Measurements from ENCODE around the gene C3orf33. TPM values are rescaled to one million over a fixed set of nuclear protein-coding genes. Genes with fewer than 3 reads are reported as not detected.

Gene C3orf33
- total and polyA plus RNA-seq, 9 of the 15 experiments (the other 6 are each of a cell fraction or from before 2014, with no cell fraction given): 4.1 to 10.2 (median 6.0) TPM

- TF ChIP-seq ZNF280A (IDR thresholded peaks at IDR 0.05; ENCODE audit: low read depth, partially characterized antibody) (no peak), EWSR1 (IDR thresholded peaks at IDR 0.05; ENCODE audit: borderline replicate concordance, low read depth, partially characterized antibody) (no peak), NCOA1 (IDR thresholded peaks at IDR 0.05; ENCODE audit: low read depth) (peak; percentile 99), ZBTB1 (CRISPR knock-in tag; IDR thresholded peaks at IDR 0.05; ENCODE audit: borderline replicate concordance, low read depth) (peak; percentile 60; the same call in 1 of the 2 replicates), ZNF277 (CRISPR knock-in tag; IDR thresholded peaks at IDR 0.05; ENCODE audit: borderline replicate concordance) (no peak), RFX5 (IDR thresholded peaks at IDR 0.05; ENCODE audit: low read depth, low read length) (no peak; the same call in 1 of the 2 replicates), MTA2 (IDR thresholded peaks at IDR 0.05; ENCODE audit: low read depth) (no peak), HMG20A (CRISPR knock-in tag; conservative IDR thresholded peaks at IDR 0.05) (no peak), IRF2 (CRISPR knock-in tag; IDR thresholded peaks at IDR 0.05) (no peak), CCNT2 (IDR thresholded peaks at IDR 0.05; ENCODE audit: borderline replicate concordance, extremely low read depth, insufficient read length, low read depth, low read length) (peak; percentile 93), USF2 (CRISPR knock-in tag; IDR thresholded peaks at IDR 0.05) (peak; percentile 98), ZNF830 (CRISPR knock-in tag; IDR thresholded peaks at IDR 0.05) (no peak), SMC3 (conservative IDR thresholded peaks at IDR 0.05; ENCODE audit: insufficient read depth, low read depth, low read length) (no peak), BCOR (IDR thresholded peaks at IDR 0.05) (0 out of 2 replicates have a peak, but pooled peaks have one; percentile 20), ZNF668 (CRISPR knock-in tag; IDR thresholded peaks at IDR 0.05) (no peak), NCOA2 (IDR thresholded peaks at IDR 0.05; ENCODE audit: partially characterized antibody in 2 of 2) (no peak), MCM7 (IDR thresholded peaks at IDR 0.05) (no peak), ZNF436 (CRISPR knock-in tag; IDR thresholded peaks at IDR 0.05) (no peak), VEZF1 (CRISPR knock-in tag; IDR thresholded peaks at IDR 0.05) (peak; percentile 90), JUNB (CRISPR knock-in tag; conservative IDR thresholded peaks at IDR 0.05) (0 out of 2 replicates have a peak, but pooled peaks have one; percentile 29), PHF8 (IDR thresholded peaks at IDR 0.05; ENCODE audit: borderline replicate concordance, low read length) (peak; percentile 90; the same call in 1 of the 2 replicates), MIER1 (IDR thresholded peaks at IDR 0.05; ENCODE audit: low read depth) (0 out of 2 replicates have a peak, but pooled peaks have one; percentile 12), ZNF165 (CRISPR knock-in tag; IDR thresholded peaks at IDR 0.05; ENCODE audit: borderline replicate concordance) (no peak; the same call in 1 of the 2 replicates), ZNF785 (CRISPR knock-in tag; IDR thresholded peaks at IDR 0.05) (no peak)
These were observed 48.3 kb upstream of the C3orf33 start, which contains the start of gene SLC33A1 (continued) for GRCh38 chr3:155854141-155854940.
